NCI-H1105 treated with DMSO at 0.1 percent for 48 hours (cell line): ENCODE data around the gene CCDC172.
"Not testable (repeated sequence)": the region's sequence is repeated elsewhere in the genome, so short reads cannot be mapped to it uniquely, and the experiment has no call there.

Experiments used
- DNase-seq: peaks from one replicate; lab custom pipeline; 2025; lab: John Stamatoyannopoulos, UW

Gene CCDC172

GRCh38 chr10:116336866-116337265 is 12.6 kb downstream of the CCDC172 start:
- no peak for DNase-seq

- no peak for DNase-seq
Measured at GRCh38 chr10:116352125-116352524, 27.9 kb downstream of the CCDC172 start.

GRCh38 chr10:116353817-116354216 is 29.6 kb downstream of the CCDC172 start:
- no peak for DNase-seq

GRCh38 chr10:116355341-116355740 is 31.1 kb downstream of the CCDC172 start:
- DNase-seq: no peak

GRCh38 chr10:116356833-116357232 is 32.6 kb downstream of the CCDC172 start:
- DNase-seq: no peak

- DNase-seq: peak; percentile 66
Measured at GRCh38 chr10:116364868-116365267, 40.6 kb downstream of the CCDC172 start.

- DNase-seq: no peak
Measured at GRCh38 chr10:116371737-116372136, 47.5 kb downstream of the CCDC172 start.

- DNase-seq: no peak
Measured at GRCh38 chr10:116382290-116382689, 58.0 kb downstream of the CCDC172 start.

GRCh38 chr10:116385311-116385710 is 61.1 kb downstream of the CCDC172 start:
- DNase-seq: no peak

- DNase-seq: peak; percentile 41
Measured at GRCh38 chr10:116385994-116386809, 62.0 kb downstream of the CCDC172 start.

GRCh38 chr10:116393246-116393831 is 69.1 kb downstream of the CCDC172 start:
- DNase-seq: not testable (repeated sequence)

- DNase-seq: no peak
Measured at GRCh38 chr10:116395223-116395985, 71.2 kb downstream of the CCDC172 start.

- no peak for DNase-seq
Measured at GRCh38 chr10:116398224-116398623, 74.0 kb downstream of the CCDC172 start.

GRCh38 chr10:116402858-116403257 is 78.6 kb downstream of the CCDC172 start:
- DNase-seq: no peak

- DNase-seq: no peak
Measured at GRCh38 chr10:116403740-116404250, 79.5 kb downstream of the CCDC172 start.

- DNase-seq: no peak
Measured at GRCh38 chr10:116408719-116409118, 84.5 kb downstream of the CCDC172 start.

GRCh38 chr10:116410351-116410750 is 86.1 kb downstream of the CCDC172 start:
- no peak for DNase-seq

- no peak for DNase-seq
Measured at GRCh38 chr10:116417821-116418220, 93.6 kb downstream of the CCDC172 start.

GRCh38 chr10:116418389-116418788 is 94.1 kb downstream of the CCDC172 start:
- no peak for DNase-seq

GRCh38 chr10:116421815-116422214 is 97.6 kb downstream of the CCDC172 start:
- DNase-seq: no peak

- DNase-seq: no peak
Measured at GRCh38 chr10:116427671-116428070, 103.4 kb downstream of the CCDC172 start, which contains the start of gene PNLIPRP3. Gene PNLIPRP3 (plus strand): TSS chr10:116427847. CDS start chr10:116428013, 166 bp downstream.

GRCh38 chr10:116429288-116429977 is 105.2 kb downstream of the CCDC172 start:
- DNase-seq: no peak
